HG02885 (cell line): ENCODE data around the gene OR10A3.
A peak's percentile ranks its signal among the peaks of the same experiment; 100 is the strongest.

Experiments
- ATAC-seq: cut with Tn5 transposase; IDR thresholded peaks from one replicate; pipeline ENCODE4 v1.9.1; 2021; ENCODE audit warnings: mild to moderate bottlenecking; ENCODE audit not compliant: unreplicated experiment, poor library complexity

The OR10A3 gene

GRCh38 chr11:7893796-7894195 is 47.7 kb downstream of the OR10A3 start:
- ATAC-seq = no peak

DNA sequence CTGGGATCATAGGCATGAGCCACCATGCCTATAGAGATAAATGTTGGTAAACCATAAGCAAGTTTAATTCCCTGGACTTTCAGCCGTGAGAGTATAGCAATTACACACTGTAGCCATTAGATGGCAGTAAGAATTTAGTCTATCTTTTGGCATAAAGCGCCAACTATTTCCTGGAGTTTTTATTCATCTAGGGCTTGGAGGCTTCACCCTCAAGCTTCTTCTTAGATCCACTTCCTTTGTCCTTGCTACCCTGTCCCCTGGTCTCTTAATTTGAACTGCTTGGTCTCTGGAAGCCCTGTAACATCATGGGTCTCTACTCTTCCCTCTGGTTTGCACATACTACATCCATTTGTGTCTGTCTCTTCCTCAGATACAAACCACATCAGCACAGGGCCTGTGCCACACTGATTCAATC is 48.7 kb downstream of the OR10A3 start:
- peak; percentile 63 for ATAC-seq

DNA sequence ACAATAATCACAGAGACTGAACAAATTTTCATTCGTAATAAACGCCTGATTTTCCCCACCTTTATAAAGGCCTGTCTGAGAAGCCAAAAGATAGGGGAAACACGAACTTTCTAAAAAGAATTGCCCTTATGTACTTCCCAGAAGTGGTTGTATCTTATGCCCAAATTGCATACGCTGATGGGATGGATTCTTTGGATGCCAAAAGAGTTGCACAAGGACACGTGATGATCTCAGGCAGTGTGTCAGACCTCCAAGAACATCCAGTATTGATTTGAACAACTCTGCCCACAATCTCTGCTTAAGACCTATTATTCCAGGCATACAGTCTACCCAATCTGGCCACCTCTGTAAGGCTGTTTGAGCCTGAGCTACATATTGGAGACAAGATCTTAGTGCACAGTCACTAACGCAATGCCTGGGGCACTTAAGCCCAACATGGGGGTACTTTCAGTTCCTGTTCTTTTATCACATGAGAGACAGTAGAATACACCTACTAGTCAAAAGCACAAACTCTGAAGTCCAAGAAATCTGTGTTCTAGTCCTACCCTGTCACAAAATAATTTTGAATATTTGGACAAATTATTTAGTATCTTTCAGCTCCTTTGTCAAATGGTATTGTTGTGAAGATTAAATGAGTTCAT is 49.3 kb downstream of the OR10A3 start:
- ATAC-seq = peak; percentile 56

DNA sequence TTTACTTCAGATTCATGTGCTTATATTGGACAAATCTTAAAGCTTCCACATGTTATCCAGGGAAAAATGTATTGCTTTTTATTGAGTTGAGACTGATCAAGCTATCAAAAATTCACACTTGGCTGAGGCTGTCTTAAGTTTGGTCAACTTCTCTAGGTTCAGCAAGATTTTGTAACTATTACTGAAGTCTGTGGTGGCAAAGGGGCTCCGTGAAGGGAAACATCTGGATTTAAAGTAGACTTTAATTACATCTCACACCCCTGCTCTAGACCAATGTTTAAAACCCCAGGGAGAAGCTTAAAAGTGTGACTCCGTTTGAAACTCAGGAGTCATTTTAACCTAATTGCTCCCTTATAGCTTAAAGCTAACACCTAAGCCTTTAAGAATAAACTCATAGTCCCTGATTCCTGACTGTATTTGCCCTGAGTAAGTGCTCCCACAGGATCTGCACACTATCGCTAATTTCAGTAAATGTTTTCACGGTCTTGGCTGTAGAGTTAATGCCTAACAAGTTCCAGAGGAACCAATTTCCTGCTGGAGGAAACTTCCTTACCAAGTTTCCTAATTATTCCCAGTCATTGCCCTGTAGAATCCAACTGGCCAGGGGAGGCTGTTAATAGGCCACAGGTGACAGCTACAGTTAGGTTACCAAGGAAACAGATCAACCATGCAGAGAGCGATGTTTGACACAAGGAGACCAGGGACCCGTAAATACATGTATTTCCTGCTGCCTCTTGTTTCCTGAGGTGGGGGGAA is 50.9 kb downstream of the OR10A3 start:
- peak; percentile 38 for ATAC-seq

DNA sequence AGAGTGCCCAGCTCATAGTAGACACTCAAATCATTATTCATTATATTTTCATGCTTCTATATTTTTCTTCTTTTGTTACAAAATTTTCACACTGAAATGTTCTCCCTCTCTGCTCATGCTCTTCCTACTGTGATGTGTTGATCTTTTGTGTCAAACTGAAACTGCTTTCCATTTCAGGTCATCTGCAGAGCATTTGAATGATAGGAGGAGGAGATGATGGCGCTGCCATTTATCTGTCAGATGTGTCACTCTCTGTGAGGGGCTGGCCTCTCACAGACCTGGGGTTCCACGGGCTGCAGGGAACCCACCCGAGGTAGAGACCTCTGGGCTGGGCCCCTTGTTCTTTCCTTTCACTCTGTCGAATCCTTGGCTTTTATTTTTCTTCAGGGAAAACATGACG is 51.5 kb downstream of the OR10A3 start:
- ATAC-seq = peak; percentile 63
